ENCODE results near the gene PIK3R6.

GRCh38 chr17:8849311-8850041 lies 18.0 kb downstream of the PIK3R6 start:
- TF ChIP-seq EZH2 (IDR thresholded peaks at IDR 0.05): no peak
- TF ChIP-seq POLR2AphosphoS5 (IDR thresholded peaks at IDR 0.05; ENCODE audit: borderline replicate concordance, low read depth, low read length): no peak
